ENCODE measurements around the gene FLNA. TPM values are rescaled to one million over a fixed set of nuclear protein-coding genes. Genes with fewer than 3 reads are reported as not detected.

Gene FLNA
- total and polyA plus RNA-seq, 10 of the 15 experiments (the other 5 are each of a cell fraction or from before 2014, with no cell fraction given) = 5.1 to 643 (median 171) TPM

- TF ChIP-seq USF1 (IDR thresholded peaks at IDR 0.05; ENCODE audit: borderline replicate concordance, extremely low read length, insufficient read depth, low read depth, low read length) (peak; percentile 50), POLR2AphosphoS5 (IDR thresholded peaks at IDR 0.05; ENCODE audit: low read length) (peak; percentile 9; the same call in 1 of the 2 replicates), CREB1 (IDR thresholded peaks at IDR 0.05; ENCODE audit: low read depth) (peak; percentile 61; the same call in 1 of the 2 replicates), POLR2A (IDR thresholded peaks at IDR 0.05; ENCODE audit: low read depth, low read length) (peak; percentile 75), YY1 (IDR thresholded peaks at IDR 0.05; ENCODE audit: low read depth, low read length) (peak; percentile 7; the same call in 1 of the 2 replicates), HDAC6 (IDR thresholded peaks at IDR 0.05; ENCODE audit: unreplicated experiment) (peak; percentile 81), RAD51 (IDR thresholded peaks at IDR 0.05) (peak; percentile 72), ZZZ3 (IDR thresholded peaks at IDR 0.05; ENCODE audit: control insufficient read depth, insufficient read length, low read depth) (no peak), SKIL (IDR thresholded peaks at IDR 0.05; ENCODE audit: low read depth, poor library complexity, severe bottlenecking) (no peak), MXI1 (IDR thresholded peaks at IDR 0.05; ENCODE audit: low read depth, low read length) (peak; percentile 88), ATF7 (IDR thresholded peaks at IDR 0.05; ENCODE audit: low read depth) (no peak), RAD21 (IDR thresholded peaks at IDR 0.05; ENCODE audit: insufficient read depth, low read depth, low read length) (0 out of 2 replicates have a peak, but pooled peaks have one; percentile 13), SMC3 (IDR thresholded peaks at IDR 0.05; ENCODE audit: borderline replicate concordance, low read length) (0 out of 2 replicates have a peak, but pooled peaks have one; percentile 19), GATAD2B (conservative IDR thresholded peaks at IDR 0.05; ENCODE audit: low read depth) (0 out of 2 replicates have a peak, but pooled peaks have one; percentile 7)
- TF ChIP-seq, protein P1, sequence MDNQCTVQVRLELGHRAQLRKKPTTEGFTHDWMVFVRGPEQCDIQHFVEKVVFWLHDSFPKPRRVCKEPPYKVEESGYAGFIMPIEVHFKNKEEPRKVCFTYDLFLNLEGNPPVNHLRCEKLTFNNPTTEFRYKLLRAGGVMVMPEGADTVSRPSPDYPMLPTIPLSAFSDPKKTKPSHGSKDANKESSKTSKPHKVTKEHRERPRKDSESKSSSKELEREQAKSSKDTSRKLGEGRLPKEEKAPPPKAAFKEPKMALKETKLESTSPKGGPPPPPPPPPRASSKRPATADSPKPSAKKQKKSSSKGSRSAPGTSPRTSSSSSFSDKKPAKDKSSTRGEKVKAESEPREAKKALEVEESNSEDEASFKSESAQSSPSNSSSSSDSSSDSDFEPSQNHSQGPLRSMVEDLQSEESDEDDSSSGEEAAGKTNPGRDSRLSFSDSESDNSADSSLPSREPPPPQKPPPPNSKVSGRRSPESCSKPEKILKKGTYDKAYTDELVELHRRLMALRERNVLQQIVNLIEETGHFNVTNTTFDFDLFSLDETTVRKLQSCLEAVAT (IDR thresholded peaks at IDR 0.05) = peak; percentile 79; the same call in 1 of the 2 replicates
Observed at GRCh38 chrX:154398668-154399526, 24.5 kb upstream of the FLNA start (continued).

All from GM12878 (cell line).